Pancreas (tissue), 10 donors: ENCODE measurements around the gene ITFG1. TPM values are rescaled to one million over a fixed set of nuclear protein-coding genes. Genes with fewer than 3 reads are reported as not detected.

Experiments used
- ATAC-seq, 4 donors: fragments of 200-7000 bp; cut with Tn5 transposase; one replicate each; pipeline versions ENCODE4 v1.8.0 to v1.9.1; 2020; ENCODE audit warnings: mild to moderate bottlenecking in 4 of 4, moderate library complexity in 4 of 4
- DNase-seq, 6 donors: peaks; one replicate each; pipeline ENCODE4 v3.0.0-alpha.2; 2020
- FAIRE-seq: peaks from 2 replicates; lab custom pipeline; 2012; peaks lifted over from hg19 to GRCh38; lab: Jason Lieb, UNC
- H3K27ac ChIP-seq, 4 donors: fragments of 200-600 bp; sonication (generic); 1 replicate in 3 of 4; 2 replicates in 1 of 4; pipeline versions ENCODE4 v1.5.0 to v1.8.0; 2020
- H3K27me3 ChIP-seq, 4 donors: fragments of 200-600 bp; one replicate each; pipeline ENCODE4 v1.8.0; 2021
- H3K36me3 ChIP-seq, 3 donors: fragments of 200-600 bp; sonication (generic) in 1 of 3; one replicate each; pipeline versions ENCODE4 v1.5.0 to v1.8.0; 2020 to 2021
- H3K4me1 ChIP-seq, 3 donors: fragments of 200-600 bp; one replicate each; pipeline ENCODE4 v1.8.0; 2021
- H3K4me3 ChIP-seq, 4 donors: fragments of 200-600 bp; sonication (generic) in 2 of 4; one replicate each; pipeline versions ENCODE4 v1.5.0 to v1.8.0; 2020 to 2021
- H3K9me3 ChIP-seq, 4 donors: fragments of 200-600 bp; one replicate each; pipeline ENCODE4 v1.8.0; 2021
- CTCF ChIP-seq, 4 donors: fragments of 200-600 bp; sonication (generic) in 3 of 4; IDR thresholded peaks; one replicate each; pipeline versions ENCODE4 v1.5.0 to v1.8.0; 2021; ENCODE audit warnings: antibody characterized with exemption in 4 of 4
- WGBS, 2 donors: extraction: QIAGEN DNeasy Blood & Tissue Kit; methylation state at CpG; one replicate each; pipeline ENCODE4 v1.1.7; 2013; 5-methylcytosine and 5-hydroxymethylcytosine counted together
- intact Hi-C, 3 donors: fragments of 100-400 bp; cut with DNase I; formaldehyde crosslinking; loops; one replicate each; pipeline versions ENCODE4 v1.11.1 to v1.14.2; 2022
- polyA plus RNA-seq, 2 donors: library from polyadenylated mRNA; stranded (reverse); fragments of 200-250 nt; gene quantifications; one replicate each; pipeline ENCODE4 v1.2.3, GENCODE V29; 2013
- total RNA-seq, 6 donors: library from RNA; stranded (reverse); fragmentation: NEBNext Ultra II Directional in 4 of 6; extraction: Animal tissue kit (Norgen Biotek cat#: 25700) in 4 of 6; gene quantifications; one replicate each; pipeline versions ENCODE4 v1.2.1 to v1.2.4, GENCODE V29; 2021 to 2023
- donor health status: healthy with polysubstance abuse.
- donor health status: DM: no; HTN: no; CAD: no; lungs with moderate emphysema.
- donor health status: DM: no; HTN: no; CAD: no.
- donor health status: control.
- donor health status: control.
- donor health status: Bipolar disorder and iron deficiency.
- donor health status: DM: yes; HTN: yes; CAD: no.
- donor health status: DM: no; HTN: no; CAD: no.
- donor health status: DM: no; HTN: no; CAD: no.
- donor health status: DM: yes; HTN: yes; CAD: no.

Gene ITFG1
- total and polyA plus RNA-seq, 8 donors, result 5.9 to 33.9 (median 21.2) TPM

GRCh38 chr16:47129755-47130435 is 331.0 kb downstream of the ITFG1 start:
- Histone ChIP-seq H3K4me3 (no peak overlapping the region), H3K27ac (no peak overlapping the region), H3K4me1 (no peaks in the 10 kb centered on the region), H3K36me3 (no peaks in the 10 kb centered on the region), H3K9me3 (no peaks in the 10 kb centered on the region), H3K27me3 (no peaks in the 10 kb centered on the region)
- intact Hi-C loops, result no loop called here
- no peak for TF ChIP-seq CTCF (IDR thresholded peaks at IDR 0.05)
- ATAC-seq (no peak), DNase-seq (no peak), FAIRE-seq (no peak)
- 81 to 88% methylated on average over 7 of the region's 7 CpGs for WGBS, 2 donors

- WGBS, 2 donors, result 77 to 83% methylated on average over 3 of the region's 3 CpGs
- no peak for DNase-seq
- H3K9me3 ChIP-seq, result no peaks in the 10 kb centered on the region
- no peaks in the 10 kb centered on the region for H3K36me3 ChIP-seq
- H3K27me3 ChIP-seq, result no peaks in the 10 kb centered on the region
- H3K4me1 ChIP-seq, result no peaks in the 10 kb centered on the region
- TF ChIP-seq CTCF (IDR thresholded peaks at IDR 0.05), result no peak
- ATAC-seq, result no peak
- no peak overlapping the region for H3K27ac ChIP-seq
- FAIRE-seq, result no peak
- intact Hi-C loops, result no loop called here
- H3K4me3 ChIP-seq, result no peak overlapping the region
These were observed 333.3 kb downstream of the ITFG1 start for GRCh38 chr16:47127541-47127940.

GRCh38 chr16:47125757-47126156 is 335.1 kb downstream of the ITFG1 start:
- ATAC-seq, result no peak
- no peak overlapping the region for H3K4me3 ChIP-seq
- no peaks in the 10 kb centered on the region for H3K4me1 ChIP-seq
- no peak for TF ChIP-seq CTCF (IDR thresholded peaks at IDR 0.05)
- H3K36me3 ChIP-seq, result no peaks in the 10 kb centered on the region
- no peak for DNase-seq
- intact Hi-C loops, result no loop called here
- no peaks in the 10 kb centered on the region for H3K9me3 ChIP-seq
- H3K27ac ChIP-seq, result no peak overlapping the region
- no peak for FAIRE-seq
- 66 to 70% methylated on average over 4 of the region's 4 CpGs for WGBS, 2 donors
- H3K27me3 ChIP-seq, result no peaks in the 10 kb centered on the region

GRCh38 chr16:47113130-47113529 is 347.7 kb downstream of the ITFG1 start:
- FAIRE-seq, result no peak

More at GRCh38 chr16:47113130-47113529, 347.7 kb downstream of the ITFG1 start:
- H3K27ac ChIP-seq, result no peak overlapping the region
- DNase-seq, result no peak
- H3K9me3 ChIP-seq, result no peaks in the 10 kb centered on the region
- WGBS, 2 donors, result 76 to 78% methylated on average over 2 of the region's 2 CpGs
- no peaks in the 10 kb centered on the region for H3K4me1 ChIP-seq
- no peaks in the 10 kb centered on the region for H3K36me3 ChIP-seq
- no peak for TF ChIP-seq CTCF (IDR thresholded peaks at IDR 0.05)
- no peaks in the 10 kb centered on the region for H3K27me3 ChIP-seq
- no peak for ATAC-seq
- H3K4me3 ChIP-seq, result no peak overlapping the region
- intact Hi-C loops, result no loop called here
